ENCODE data around the gene WDR59.

DNA sequence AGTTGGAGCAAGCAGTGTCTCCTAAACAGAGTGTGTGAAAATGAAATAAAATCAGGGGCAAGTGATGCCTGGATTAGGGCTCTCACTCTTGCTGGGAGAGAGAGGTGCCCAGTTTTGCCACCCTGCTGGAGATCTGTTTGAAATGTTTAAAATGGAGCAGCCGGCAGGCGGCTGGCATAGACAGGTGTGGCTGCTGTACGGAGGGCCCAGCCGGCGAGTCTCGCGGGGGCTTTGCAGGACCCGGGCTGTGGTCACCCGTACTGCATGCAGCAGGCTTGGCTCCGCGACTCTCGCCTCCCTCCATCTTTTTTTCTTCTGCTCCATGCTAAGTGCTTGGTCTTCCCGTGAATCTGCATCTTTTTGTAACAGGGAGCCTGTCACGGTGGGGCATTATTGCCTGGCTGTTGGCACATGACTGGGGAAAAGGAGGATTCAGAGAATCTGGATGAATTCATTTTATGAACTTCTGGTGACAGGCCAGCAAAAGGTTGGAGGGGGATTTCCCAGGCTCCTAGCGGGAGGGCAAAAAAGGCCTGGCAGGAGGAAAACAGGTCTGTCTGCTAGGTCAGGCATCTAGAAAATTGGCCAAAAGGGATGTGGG is 15.7 kb upstream of the WDR59 start:
- TF ChIP-seq, protein P1, sequence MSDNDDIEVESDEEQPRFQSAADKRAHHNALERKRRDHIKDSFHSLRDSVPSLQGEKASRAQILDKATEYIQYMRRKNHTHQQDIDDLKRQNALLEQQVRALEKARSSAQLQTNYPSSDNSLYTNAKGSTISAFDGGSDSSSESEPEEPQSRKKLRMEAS (IDR thresholded peaks at IDR 0.05; ENCODE audit: low read depth, low read length), result no peak
- TF ChIP-seq, protein P2, sequence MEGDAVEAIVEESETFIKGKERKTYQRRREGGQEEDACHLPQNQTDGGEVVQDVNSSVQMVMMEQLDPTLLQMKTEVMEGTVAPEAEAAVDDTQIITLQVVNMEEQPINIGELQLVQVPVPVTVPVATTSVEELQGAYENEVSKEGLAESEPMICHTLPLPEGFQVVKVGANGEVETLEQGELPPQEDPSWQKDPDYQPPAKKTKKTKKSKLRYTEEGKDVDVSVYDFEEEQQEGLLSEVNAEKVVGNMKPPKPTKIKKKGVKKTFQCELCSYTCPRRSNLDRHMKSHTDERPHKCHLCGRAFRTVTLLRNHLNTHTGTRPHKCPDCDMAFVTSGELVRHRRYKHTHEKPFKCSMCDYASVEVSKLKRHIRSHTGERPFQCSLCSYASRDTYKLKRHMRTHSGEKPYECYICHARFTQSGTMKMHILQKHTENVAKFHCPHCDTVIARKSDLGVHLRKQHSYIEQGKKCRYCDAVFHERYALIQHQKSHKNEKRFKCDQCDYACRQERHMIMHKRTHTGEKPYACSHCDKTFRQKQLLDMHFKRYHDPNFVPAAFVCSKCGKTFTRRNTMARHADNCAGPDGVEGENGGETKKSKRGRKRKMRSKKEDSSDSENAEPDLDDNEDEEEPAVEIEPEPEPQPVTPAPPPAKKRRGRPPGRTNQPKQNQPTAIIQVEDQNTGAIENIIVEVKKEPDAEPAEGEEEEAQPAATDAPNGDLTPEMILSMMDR (IDR thresholded peaks at IDR 0.05; ENCODE audit: low read depth, low read length), result no peak
- TF ChIP-seq MYC (IDR thresholded peaks at IDR 0.05; ENCODE audit: low read depth, low read length), result no peak
- TF ChIP-seq POLR2A (IDR thresholded peaks at IDR 0.05; ENCODE audit: extremely low read depth, insufficient read length), result no peak

All from NB4 (cell line).